Measurements from ENCODE around the gene SEBOX. TPM values are rescaled to one million over a fixed set of nuclear protein-coding genes. Genes with fewer than 3 reads are reported as not detected.
A peak's percentile ranks its signal among the peaks of the same experiment; 100 is the strongest.

SEBOX gene
- total RNA-seq, 4 donors from 2014 or later: not detected

DNA sequence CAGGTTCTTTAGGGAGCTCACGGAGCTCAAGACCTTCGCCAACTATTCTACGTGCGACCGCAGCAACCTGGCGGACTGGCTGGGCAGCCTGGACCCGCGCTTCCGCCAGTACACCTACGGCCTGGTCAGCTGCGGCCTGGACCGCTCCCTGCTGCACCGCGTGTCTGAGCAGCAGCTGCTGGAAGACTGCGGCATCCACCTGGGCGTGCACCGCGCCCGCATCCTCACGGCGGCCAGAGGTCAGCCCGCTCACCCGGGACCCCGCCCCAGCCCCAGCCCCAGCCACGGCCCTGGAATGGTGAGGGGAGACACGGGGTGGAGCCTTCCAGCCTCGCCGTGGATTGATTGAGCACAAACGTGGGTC, 20.0 kb upstream of the SEBOX start:
- H3K36me3 ChIP-seq: peaks cover 23% of the 10 kb centered on the region
- DNase-seq (ENCODE audit: low spot score in 2 of 2): peak in 1 of 2 donors; percentile 44
- no peaks in the 10 kb centered on the region for H3K9me3 ChIP-seq
- 33% methylated on average over 3 of the region's 29 CpGs for WGBS
- H3K27ac ChIP-seq: peak overlapping the region; percentile 44
- peak overlapping the region; percentile 62 for H3K4me3 ChIP-seq
- no peaks in the 10 kb centered on the region for H3K27me3 ChIP-seq
- no peak for TF ChIP-seq POLR2AphosphoS5 (IDR thresholded peaks at IDR 0.05)
- TF ChIP-seq CTCF (IDR thresholded peaks at IDR 0.05): no peak
- TF ChIP-seq POLR2A (IDR thresholded peaks at IDR 0.05): no peak
- no peak for TF ChIP-seq EP300 (IDR thresholded peaks at IDR 0.05)
- peaks cover 33% of the 10 kb centered on the region for H3K4me1 ChIP-seq

DNA sequence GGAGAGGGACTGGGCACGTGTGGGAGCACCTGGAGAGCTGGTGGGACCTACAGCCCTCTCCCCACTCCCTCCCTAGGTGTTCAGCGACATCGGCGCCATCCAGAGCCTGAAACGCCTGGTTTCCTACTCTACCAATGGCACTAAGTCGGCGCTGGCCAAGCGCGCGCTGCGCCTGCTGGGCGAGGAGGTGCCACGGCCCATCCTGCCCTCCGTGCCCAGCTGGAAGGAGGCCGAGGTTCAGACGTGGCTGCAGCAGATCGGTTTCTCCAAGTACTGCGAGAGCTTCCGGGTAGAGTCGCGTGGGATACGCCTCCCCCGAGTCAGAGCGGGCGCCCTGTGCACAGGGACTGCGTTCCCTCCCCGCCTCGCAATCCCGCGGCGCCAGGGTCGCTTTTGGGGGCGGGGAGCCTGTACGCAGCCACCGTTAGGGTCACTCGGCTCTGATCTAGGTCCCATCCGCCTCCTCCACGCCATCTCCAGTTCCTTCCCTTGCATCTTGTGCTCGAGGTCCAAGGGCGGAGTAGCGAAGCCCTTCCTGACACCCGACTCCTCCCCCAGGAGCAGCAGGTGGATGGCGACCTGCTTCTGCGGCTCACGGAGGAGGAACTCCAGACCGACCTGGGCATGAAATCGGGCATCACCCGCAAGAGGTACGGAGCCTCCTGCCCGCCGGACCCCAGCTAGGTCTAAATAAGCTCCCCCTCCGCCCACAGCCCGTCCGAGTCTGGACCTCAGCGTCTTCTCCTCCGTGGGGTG, 19.5 kb upstream of the SEBOX start:
- DNase-seq (ENCODE audit: low spot score in 2 of 2): peak; percentile 57 to 85
- peaks cover 17% of the 10 kb centered on the region for H3K36me3 ChIP-seq
- WGBS: 22% methylated on average over 15 of the region's 56 CpGs
- H3K27ac ChIP-seq: peak overlapping the region; percentile 44
- H3K9me3 ChIP-seq: no peaks in the 10 kb centered on the region
- no peaks in the 10 kb centered on the region for H3K27me3 ChIP-seq
- no peak for TF ChIP-seq EP300 (IDR thresholded peaks at IDR 0.05)
- no peak for TF ChIP-seq CTCF (IDR thresholded peaks at IDR 0.05)
- no peak for TF ChIP-seq POLR2A (IDR thresholded peaks at IDR 0.05)
- TF ChIP-seq POLR2AphosphoS5 (IDR thresholded peaks at IDR 0.05): no peak
- H3K4me3 ChIP-seq: peak overlapping the region; percentile 62
- H3K4me1 ChIP-seq: peaks cover 33% of the 10 kb centered on the region

- 34% methylated on average over 29 of the region's 72 CpGs for WGBS
- Histone ChIP-seq H3K27ac (no peak overlapping the region), H3K9me3 (no peaks in the 10 kb centered on the region), H3K27me3 (no peaks in the 10 kb centered on the region), H3K4me1 (peaks cover 33% of the 10 kb centered on the region), H3K36me3 (no peaks in the 10 kb centered on the region), H3K4me3 (peak overlapping the region; percentile 38)
- no peak for TF ChIP-seq POLR2A (IDR thresholded peaks at IDR 0.05)
- TF ChIP-seq CTCF (IDR thresholded peaks at IDR 0.05): peak in 1 of 2 donors; percentile 21
- peak in 1 of 2 donors; percentile 52 for DNase-seq (ENCODE audit: low spot score in 2 of 2)
Observed at GRCh38 chr17:28381141-28381825, 16.3 kb upstream of the SEBOX start.

GRCh38 chr17:28379814-28380801, 15.1 kb upstream of the SEBOX start:
- Histone ChIP-seq H3K36me3 (no peaks in the 10 kb centered on the region), H3K27me3 (no peaks in the 10 kb centered on the region), H3K27ac (no peak overlapping the region), H3K9me3 (no peaks in the 10 kb centered on the region), H3K4me3 (no peak overlapping the region), H3K4me1 (peaks cover 26% of the 10 kb centered on the region)
- TF ChIP-seq EP300 (IDR thresholded peaks at IDR 0.05) (no peak), CTCF (IDR thresholded peaks at IDR 0.05) (no peak), POLR2AphosphoS5 (IDR thresholded peaks at IDR 0.05) (no peak), POLR2A (IDR thresholded peaks at IDR 0.05) (no peak)
- WGBS: 70% methylated on average over 10 of the region's 10 CpGs
- peak in 1 of 2 donors; percentile 11 for DNase-seq (ENCODE audit: low spot score in 2 of 2)
